BE2C (cell line): Measurements from ENCODE around the gene CCNO.

Source experiments
- DNase-seq: peaks from one replicate; pipeline ENCODE4 v3.0.0-alpha.2; 2020
- H3K27me3 ChIP-seq: fragments of 250-450 bp; sonication (Bioruptor Pico); 2 replicates; pipeline ENCODE4 v1.5.1; 2020; ENCODE audit warnings: mild to moderate bottlenecking
- H3K36me3 ChIP-seq: fragments of 250-450 bp; sonication (Bioruptor Pico); 2 replicates; pipeline ENCODE4 v1.5.1; 2020; ENCODE audit warnings: mild to moderate bottlenecking
- H3K4me1 ChIP-seq: fragments of 250-450 bp; sonication (Bioruptor Pico); 2 replicates; pipeline ENCODE4 v1.5.1; 2020
- H3K4me3 ChIP-seq: 2 replicates; pipeline ENCODE4 v1.5.1; 2011; ENCODE audit warnings: low read depth, low read length
- H3K9me3 ChIP-seq: fragments of 250-450 bp; sonication (Bioruptor Pico); 2 replicates; pipeline ENCODE4 v1.5.1; 2020
- TF ChIP-seq, protein P1 (sequence below): IDR thresholded peaks from 2 replicates; pipeline ENCODE4 v1.5.1; 2012; ENCODE audit warnings: mild to moderate bottlenecking, low read depth, low read length

Gene CCNO

DNA sequence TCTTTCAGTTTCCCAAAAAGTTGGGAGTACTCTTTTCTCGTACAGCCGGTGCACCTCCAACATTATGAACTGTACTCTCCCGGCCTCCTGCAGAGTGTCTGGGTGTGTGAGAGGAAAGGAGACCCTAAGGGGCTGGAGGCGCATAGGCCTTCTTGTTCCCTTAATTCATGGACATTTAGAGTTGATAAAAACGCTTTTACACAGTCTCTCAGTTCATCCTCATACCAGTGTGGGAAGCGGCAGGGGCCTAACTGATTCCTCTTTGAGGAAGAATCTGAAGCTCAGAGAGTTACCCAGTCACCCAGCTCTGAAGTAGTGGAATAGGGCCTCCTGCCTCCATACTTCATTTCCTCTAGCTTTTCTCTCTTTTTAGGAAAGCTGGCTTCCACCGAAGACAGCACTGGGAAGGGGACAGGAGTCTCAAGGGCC, 9.6 kb downstream of the CCNO start:
- TF ChIP-seq, protein P1, sequence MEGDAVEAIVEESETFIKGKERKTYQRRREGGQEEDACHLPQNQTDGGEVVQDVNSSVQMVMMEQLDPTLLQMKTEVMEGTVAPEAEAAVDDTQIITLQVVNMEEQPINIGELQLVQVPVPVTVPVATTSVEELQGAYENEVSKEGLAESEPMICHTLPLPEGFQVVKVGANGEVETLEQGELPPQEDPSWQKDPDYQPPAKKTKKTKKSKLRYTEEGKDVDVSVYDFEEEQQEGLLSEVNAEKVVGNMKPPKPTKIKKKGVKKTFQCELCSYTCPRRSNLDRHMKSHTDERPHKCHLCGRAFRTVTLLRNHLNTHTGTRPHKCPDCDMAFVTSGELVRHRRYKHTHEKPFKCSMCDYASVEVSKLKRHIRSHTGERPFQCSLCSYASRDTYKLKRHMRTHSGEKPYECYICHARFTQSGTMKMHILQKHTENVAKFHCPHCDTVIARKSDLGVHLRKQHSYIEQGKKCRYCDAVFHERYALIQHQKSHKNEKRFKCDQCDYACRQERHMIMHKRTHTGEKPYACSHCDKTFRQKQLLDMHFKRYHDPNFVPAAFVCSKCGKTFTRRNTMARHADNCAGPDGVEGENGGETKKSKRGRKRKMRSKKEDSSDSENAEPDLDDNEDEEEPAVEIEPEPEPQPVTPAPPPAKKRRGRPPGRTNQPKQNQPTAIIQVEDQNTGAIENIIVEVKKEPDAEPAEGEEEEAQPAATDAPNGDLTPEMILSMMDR, result no peak
- Histone ChIP-seq H3K4me1 (no peaks in the 10 kb centered on the region), H3K36me3 (no peaks in the 10 kb centered on the region), H3K9me3 (no peaks in the 10 kb centered on the region), H3K27me3 (peaks cover 92% of the 10 kb centered on the region), H3K4me3 (no peak overlapping the region)
- no peak for DNase-seq

DNA sequence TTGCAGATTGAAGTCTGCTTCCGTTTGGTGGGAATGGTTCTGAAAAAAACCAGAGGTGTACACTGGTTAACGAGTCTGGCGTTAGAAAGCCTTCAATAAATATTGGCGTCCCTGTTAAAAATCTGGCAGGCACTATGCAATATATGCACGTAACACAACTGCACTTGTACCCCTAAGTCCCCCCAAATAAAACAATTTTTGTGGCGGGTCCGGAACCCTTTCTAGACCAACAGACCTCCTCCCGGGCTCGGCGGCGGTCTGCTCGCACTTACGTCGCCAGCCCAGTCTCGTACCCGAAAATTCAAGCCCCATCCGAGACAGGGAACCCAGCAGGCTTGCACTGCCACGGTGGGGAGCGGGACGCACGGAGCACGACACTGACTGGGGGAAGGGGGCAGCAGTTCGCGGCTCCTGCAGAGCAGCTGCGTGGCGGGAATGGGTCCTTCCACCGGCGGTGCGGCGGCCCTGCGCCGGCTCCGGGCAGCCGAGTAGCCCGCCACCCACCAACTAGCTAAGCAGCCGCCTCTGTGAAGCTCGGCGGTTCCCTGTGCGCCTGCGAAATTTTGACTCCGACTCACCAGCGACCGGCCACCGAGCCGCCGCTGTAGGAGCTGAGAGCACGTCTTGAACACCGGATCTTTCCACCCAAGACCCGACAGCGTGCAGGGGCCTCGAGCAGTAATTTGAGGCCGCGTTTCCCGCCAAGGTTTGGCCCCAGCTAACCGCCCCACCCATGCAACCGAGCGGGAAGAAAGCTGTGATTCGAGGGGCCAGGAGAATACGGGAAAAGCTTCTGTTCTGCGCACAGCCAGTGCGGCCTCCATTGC, 10.2 kb downstream of the CCNO start:
- no peak for DNase-seq
- no peak overlapping the region for H3K4me3 ChIP-seq
- TF ChIP-seq, protein P1, result no peak
- no peaks in the 10 kb centered on the region for H3K9me3 ChIP-seq
- no peaks in the 10 kb centered on the region for H3K4me1 ChIP-seq
- H3K27me3 ChIP-seq, result peaks cover 86% of the 10 kb centered on the region
- no peaks in the 10 kb centered on the region for H3K36me3 ChIP-seq

DNA sequence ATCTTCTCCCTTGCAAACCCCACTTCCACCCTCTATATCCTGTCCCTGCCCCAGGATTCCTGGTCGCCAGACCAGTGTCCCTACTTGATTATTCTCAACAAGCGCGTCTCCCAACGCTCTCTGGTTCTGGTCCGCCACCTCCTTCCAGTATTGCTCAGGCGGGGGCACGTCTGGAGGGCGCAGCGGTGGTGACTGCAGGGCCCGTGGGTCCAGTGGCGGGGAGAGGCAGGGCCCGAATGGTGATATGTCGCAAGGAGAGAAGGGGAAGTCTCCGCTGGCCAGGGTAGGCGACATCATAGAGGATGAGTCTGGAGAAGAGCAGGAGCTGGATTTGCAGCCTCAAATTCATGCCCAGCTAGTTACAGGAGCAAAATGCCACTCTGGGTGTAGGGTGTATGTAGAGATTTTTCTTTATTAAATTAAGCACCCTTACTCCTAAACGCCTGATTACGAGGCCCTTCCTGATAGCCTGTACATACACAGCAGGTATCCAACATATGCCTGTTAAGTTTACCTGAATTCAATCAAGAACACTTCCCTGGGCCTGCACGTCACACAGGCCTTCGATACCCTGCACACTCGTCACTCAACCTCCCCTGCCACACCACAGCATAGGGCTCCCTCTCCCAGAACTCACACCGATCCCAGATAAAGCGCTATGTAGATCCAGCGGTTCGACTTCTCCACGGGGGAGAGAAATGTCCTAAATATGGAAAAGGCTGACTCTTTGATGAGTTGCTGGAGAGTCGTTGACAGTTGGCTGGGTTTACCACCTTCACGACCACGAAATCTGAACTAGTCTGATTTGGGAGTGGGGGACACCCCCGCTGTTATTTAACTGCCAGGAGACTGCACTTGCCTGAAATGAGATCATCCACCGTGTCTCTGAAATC, 11.1 kb downstream of the CCNO start:
- H3K27me3 ChIP-seq, result peaks cover 79% of the 10 kb centered on the region
- H3K4me3 ChIP-seq, result no peak overlapping the region
- H3K4me1 ChIP-seq, result no peaks in the 10 kb centered on the region
- TF ChIP-seq, protein P1, result no peak
- DNase-seq, result no peak
- H3K9me3 ChIP-seq, result no peaks in the 10 kb centered on the region
- H3K36me3 ChIP-seq, result no peaks in the 10 kb centered on the region

DNA sequence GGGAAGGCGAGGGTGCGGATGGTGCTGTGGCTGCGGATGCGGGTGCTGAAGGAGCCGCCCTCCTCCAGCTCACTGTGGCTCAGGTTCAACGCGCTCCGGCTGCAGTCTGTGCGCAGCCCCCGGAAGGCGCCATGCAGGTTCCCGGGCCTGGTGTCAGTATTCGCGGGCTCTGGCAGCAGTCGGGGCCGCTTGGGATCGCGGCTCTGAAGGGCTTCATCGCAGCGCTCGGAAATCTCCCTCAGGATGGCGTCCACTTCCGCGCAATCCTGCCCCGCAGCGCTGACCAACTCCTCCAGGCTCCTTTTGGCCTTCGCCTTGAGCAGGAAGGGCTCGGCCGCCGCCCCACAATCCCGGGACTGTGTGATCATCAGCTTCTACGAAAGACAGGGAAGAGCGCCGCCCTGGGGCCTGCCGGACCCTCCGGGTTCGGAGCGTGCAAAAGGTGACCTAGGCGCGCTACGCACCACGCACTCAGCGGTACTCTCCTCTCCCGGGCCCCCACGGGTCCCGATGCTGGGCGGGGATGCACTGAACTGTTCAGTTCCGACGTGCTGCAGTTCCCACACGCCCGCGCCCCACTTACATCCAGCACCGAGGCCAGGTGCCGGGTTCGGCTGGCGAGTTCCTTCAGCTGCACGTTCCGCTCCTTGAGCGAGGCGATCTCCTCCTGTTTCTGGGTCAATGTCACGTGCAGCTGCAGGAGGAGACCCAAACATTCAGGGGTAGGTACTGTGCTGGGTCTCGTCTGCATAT, 12.8 kb downstream of the CCNO start:
- Histone ChIP-seq H3K27me3 (peaks cover 68% of the 10 kb centered on the region), H3K4me1 (no peaks in the 10 kb centered on the region), H3K9me3 (no peaks in the 10 kb centered on the region), H3K4me3 (peak overlapping the region; percentile 43), H3K36me3 (no peaks in the 10 kb centered on the region)
- TF ChIP-seq, protein P1, result peak; percentile 8; the same call in 1 of the 2 replicates
- DNase-seq, result no peak

DNA sequence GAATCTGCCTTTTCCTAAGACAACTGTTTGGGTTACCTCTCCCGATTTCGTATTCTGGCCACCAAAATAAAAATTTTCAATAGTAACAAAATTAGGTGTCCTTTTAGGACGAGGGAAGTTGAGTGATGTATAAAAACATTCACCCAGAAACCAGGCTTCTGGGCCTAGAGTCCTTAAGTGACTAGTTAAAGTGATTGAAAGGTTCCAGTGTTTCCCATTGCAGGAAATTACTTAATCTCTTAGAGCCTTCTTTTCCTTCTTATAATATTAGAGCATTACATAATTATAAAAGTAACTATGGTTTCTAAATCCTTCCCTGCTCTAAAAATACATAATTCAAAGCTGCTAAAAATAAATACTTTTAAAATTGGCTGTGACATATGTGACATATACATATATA, 13.6 kb downstream of the CCNO start:
- no peaks in the 10 kb centered on the region for H3K9me3 ChIP-seq
- H3K36me3 ChIP-seq, result no peaks in the 10 kb centered on the region
- TF ChIP-seq, protein P1, result no peak
- no peak for DNase-seq
- no peak overlapping the region for H3K4me3 ChIP-seq
- H3K4me1 ChIP-seq, result no peaks in the 10 kb centered on the region
- peaks cover 59% of the 10 kb centered on the region for H3K27me3 ChIP-seq
